Psoas muscle (tissue), 8 donors: ENCODE data around the gene TSPAN9. TPM values are rescaled to one million over a fixed set of nuclear protein-coding genes. Genes with fewer than 3 reads are reported as not detected.

Experiments
- ATAC-seq, 4 donors: fragments of 200-7000 bp; cut with Tn5 transposase; one replicate each; pipeline ENCODE4 v1.9.1; 2020; ENCODE audit warnings: moderate library complexity in 3 of 4, mild to moderate bottlenecking in 2 of 4
- DNase-seq, 2 donors: peaks; one replicate each; pipeline ENCODE4 v3.0.0-alpha.2; 2020
- H3K27ac ChIP-seq: fragments of 200-600 bp; one replicate; pipeline ENCODE4 v1.8.0; 2022
- H3K27me3 ChIP-seq, 3 donors: fragments of 200-600 bp in 1 of 3; one replicate each; pipeline versions ENCODE4 v1.6.1 to v1.8.0; 2013 to 2022; ENCODE audit warnings: low read length in 2 of 3, mild to moderate bottlenecking in 2 of 3, moderate library complexity in 1 of 3; ENCODE audit not compliant: insufficient read depth in 3 of 3
- H3K36me3 ChIP-seq, 2 donors: fragments of 200-600 bp in 1 of 2; one replicate each; pipeline versions ENCODE4 v1.6.1 to v1.8.0; 2013 to 2022; ENCODE audit warnings: low read depth in 1 of 2, mild to moderate bottlenecking in 1 of 2, moderate library complexity in 1 of 2; ENCODE audit not compliant: insufficient read depth in 1 of 2
- H3K4me1 ChIP-seq: fragments of 200-600 bp; one replicate; pipeline ENCODE4 v1.8.0; 2022
- H3K4me3 ChIP-seq: fragments of 200-600 bp; one replicate; pipeline ENCODE4 v1.8.0; 2022; ENCODE audit warnings: mild to moderate bottlenecking
- H3K9me3 ChIP-seq: fragments of 200-600 bp; one replicate; pipeline ENCODE4 v1.8.0; 2022
- WGBS, 3 donors: extraction: QIAGEN DNeasy Blood & Tissue Kit; methylation state at CpG; one replicate each; pipeline versions ENCODE4 v1.1.6 to v1.1.7; 2013; 5-methylcytosine and 5-hydroxymethylcytosine counted together
- intact Hi-C, 2 donors: fragments of 100-400 bp; cut with DNase I; formaldehyde crosslinking; loops; one replicate each; pipeline versions ENCODE4 v1.11.0 to v1.14.2; 2022
- polyA plus RNA-seq, 3 donors: library from polyadenylated mRNA; stranded (reverse); fragments of 200-250 nt; gene quantifications; one replicate each; pipeline ENCODE4 v1.2.3, GENCODE V29; 2013
- total RNA-seq, 4 donors: library from RNA; stranded (reverse); fragmentation: NEBNext Ultra II Directional in 2 of 4; extraction: Animal tissue kit (Norgen Biotek cat#: 25700) in 2 of 4; gene quantifications; one replicate each; pipeline versions ENCODE4 v1.2.1 to v1.2.4, GENCODE V29; 2021 to 2023
- TF ChIP-seq, protein P1 (sequence below): fragments of 200-600 bp; IDR thresholded peaks from one replicate; pipeline ENCODE4 v1.8.0; 2022; ENCODE audit warnings: antibody characterized with exemption
- donor health status: healthy with polysubstance abuse.
- donor health status: DM: no; HTN: no; CAD: no; lungs with moderate emphysema.
- donor health status: Bipolar disorder and iron deficiency.
- donor health status: healthy.
- donor health status: DM: yes; HTN: yes; CAD: no.
- donor health status: DM: no; HTN: no; CAD: no.
- donor health status: DM: no; HTN: no; CAD: no.
- donor health status: DM: yes; HTN: yes; CAD: no.

TSPAN9 gene
- total and polyA plus RNA-seq, 7 donors = 6.4 to 28.0 (median 11.6) TPM

DNA sequence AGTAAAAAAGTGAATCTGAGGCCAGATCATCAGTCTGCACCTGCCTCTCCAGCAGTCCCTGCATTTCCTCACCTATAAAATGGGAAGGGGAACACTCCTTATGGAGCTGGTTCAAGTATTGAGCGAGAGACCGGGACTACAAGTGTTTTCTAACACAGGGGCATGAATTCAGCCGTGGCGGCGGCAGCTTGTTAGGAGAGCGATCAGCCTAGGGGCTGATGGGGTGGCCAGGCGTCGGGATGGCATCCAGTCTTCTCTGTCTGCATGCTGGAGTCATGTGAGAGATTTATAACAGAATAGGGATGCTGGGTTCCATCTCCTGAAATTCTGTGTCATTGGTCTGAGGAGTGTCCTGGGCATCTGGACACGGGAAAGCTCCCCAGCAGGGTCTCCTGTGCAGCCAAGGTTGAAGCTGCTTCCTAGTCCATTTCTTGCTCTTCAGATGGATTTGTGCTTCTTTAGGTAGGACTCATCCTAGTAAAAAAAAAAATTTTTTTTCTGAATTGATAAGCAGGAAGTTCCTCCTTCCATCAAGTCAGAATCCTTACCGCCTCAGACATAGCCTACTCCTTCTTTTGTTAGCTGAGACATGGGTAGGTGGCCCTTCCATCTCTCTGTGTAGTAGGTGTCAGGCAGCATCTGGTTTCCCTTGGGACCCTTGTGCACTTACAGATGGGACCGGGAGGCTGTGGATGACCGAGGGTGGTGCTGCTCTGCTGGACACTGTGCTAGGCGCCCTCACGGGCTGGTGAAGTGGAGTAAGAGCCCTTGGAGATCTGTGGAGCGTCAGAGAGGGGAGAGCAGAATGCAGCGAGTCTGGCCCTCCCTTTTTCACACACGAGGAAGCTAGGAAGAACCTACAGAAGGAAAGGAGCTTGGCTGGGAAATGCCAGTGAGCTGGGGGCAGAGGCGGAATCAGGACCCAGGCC, 146.7 kb downstream of the TSPAN9 start:
- Histone ChIP-seq H3K36me3 (no peaks in the 10 kb centered on the region), H3K4me3 (no peak overlapping the region), H3K4me1 (peaks cover 5% of the 10 kb centered on the region), H3K27me3 (no peaks in the 10 kb centered on the region), H3K27ac (no peak overlapping the region), H3K9me3 (no peaks in the 10 kb centered on the region)
- TF ChIP-seq, protein P1, sequence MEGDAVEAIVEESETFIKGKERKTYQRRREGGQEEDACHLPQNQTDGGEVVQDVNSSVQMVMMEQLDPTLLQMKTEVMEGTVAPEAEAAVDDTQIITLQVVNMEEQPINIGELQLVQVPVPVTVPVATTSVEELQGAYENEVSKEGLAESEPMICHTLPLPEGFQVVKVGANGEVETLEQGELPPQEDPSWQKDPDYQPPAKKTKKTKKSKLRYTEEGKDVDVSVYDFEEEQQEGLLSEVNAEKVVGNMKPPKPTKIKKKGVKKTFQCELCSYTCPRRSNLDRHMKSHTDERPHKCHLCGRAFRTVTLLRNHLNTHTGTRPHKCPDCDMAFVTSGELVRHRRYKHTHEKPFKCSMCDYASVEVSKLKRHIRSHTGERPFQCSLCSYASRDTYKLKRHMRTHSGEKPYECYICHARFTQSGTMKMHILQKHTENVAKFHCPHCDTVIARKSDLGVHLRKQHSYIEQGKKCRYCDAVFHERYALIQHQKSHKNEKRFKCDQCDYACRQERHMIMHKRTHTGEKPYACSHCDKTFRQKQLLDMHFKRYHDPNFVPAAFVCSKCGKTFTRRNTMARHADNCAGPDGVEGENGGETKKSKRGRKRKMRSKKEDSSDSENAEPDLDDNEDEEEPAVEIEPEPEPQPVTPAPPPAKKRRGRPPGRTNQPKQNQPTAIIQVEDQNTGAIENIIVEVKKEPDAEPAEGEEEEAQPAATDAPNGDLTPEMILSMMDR = no peak
- WGBS, 3 donors = 87 to 91% (median 88%) methylated on average over 18 of the region's 18 CpGs
- DNase-seq (no peak), ATAC-seq (no peak)
- intact Hi-C loops = no loop called here

DNA sequence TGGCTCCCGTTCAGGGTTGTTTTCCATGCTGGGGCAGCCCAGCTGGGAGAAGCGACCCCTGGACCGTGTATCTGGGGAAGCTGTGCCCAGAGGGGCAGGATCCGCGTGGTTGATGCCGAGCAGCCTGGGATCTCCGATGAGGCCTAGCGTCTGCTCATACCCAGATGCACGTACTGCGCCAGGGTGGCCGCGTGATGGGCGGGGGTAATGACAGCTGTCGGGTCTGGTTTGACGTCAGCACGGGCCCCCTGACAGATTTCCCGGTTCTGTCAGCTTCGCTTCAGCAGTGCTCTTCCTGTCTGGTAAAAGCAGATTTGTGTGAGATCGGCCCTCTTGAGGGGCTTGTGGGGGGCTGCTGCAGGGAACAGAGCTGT, 147.3 kb downstream of the TSPAN9 start:
- ATAC-seq (no peak), DNase-seq (no peak)
- Histone ChIP-seq H3K27me3 (no peaks in the 10 kb centered on the region), H3K9me3 (no peaks in the 10 kb centered on the region), H3K4me3 (no peak overlapping the region), H3K4me1 (no peaks in the 10 kb centered on the region), H3K27ac (no peak overlapping the region), H3K36me3 (no peaks in the 10 kb centered on the region)
- 57 to 63% (median 60%) methylated on average over 19 of the region's 19 CpGs for WGBS, 3 donors
- intact Hi-C loops = no loop called here
- TF ChIP-seq, protein P1 = no peak

DNA sequence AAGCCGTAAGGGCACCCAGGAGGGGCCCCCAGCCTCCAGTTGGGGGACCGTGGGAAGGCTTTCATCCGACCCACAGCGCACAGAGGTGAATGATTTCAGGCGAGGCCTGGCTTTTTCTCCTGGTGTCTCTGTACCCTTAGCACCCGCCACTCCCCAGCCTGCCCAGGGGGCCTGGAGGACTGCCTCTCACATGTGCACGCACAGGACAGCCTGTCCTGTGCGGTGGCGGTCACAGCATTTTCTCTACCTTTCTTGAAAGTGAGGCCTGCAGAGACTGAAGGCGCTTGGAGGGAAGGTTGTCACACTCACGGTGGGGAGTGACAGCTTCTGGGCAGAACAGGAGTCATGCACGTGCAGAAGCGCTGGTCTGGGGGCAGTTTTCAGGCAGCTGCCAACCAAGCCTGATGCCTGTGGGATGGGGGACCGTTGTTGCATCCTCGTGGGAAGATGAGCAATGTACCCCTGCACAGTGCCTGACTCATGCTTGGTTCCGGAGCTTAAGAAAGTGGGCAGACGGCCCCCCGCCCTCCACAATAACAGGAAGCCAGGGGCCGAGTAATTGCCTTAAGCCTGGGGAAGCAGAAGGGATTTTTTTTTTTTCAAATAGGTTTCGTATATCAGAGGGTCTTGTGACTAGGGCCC, 148.1 kb downstream of the TSPAN9 start:
- peak in 2 of 4 donors; percentile 32 to 48 for ATAC-seq
- Histone ChIP-seq H3K4me1 (peaks cover under 1% of the 10 kb centered on the region), H3K36me3 (no peaks in the 10 kb centered on the region), H3K27me3 (no peaks in the 10 kb centered on the region), H3K27ac (no peak overlapping the region), H3K9me3 (no peaks in the 10 kb centered on the region), H3K4me3 (no peak overlapping the region)
- intact Hi-C loops = no loop called here
- TF ChIP-seq, protein P1 = no peak
- no peak for DNase-seq
- WGBS, 3 donors = 73 to 77% (median 77%) methylated on average over 18 to 20 of the region's 20 CpGs

DNA sequence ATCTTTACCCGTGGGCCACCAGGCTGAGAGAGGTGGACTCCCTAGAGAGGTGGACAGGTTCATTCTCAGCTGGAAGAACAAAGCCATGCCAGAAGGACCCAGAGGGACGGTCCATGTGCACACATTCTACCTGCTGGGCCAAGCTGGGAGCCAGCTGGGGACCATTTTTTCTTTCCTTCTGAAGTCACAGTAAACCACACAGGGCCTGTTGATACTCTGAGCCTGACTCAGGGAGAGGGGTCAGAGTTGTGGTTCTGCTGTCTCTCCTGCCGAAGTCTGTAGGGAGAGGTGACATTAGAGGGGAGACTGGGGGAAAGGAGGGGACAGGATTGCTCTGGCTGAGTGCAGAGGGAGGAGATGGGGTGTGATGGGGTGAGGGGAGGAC, 148.6 kb downstream of the TSPAN9 start:
- intact Hi-C loops = no loop called here
- DNase-seq (no peak), ATAC-seq (no peak)
- no peaks in the 10 kb centered on the region for H3K9me3 ChIP-seq
- no peaks in the 10 kb centered on the region for H3K36me3 ChIP-seq
- H3K27me3 ChIP-seq = no peaks in the 10 kb centered on the region
- 69 to 79% (median 72%) methylated on average over 3 of the region's 3 CpGs for WGBS, 3 donors
- peaks cover 6% of the 10 kb centered on the region for H3K4me1 ChIP-seq
- H3K4me3 ChIP-seq = no peak overlapping the region
- TF ChIP-seq, protein P1 = no peak
- H3K27ac ChIP-seq = no peak overlapping the region
